ENCODE results near the gene MED29. TPM values are rescaled to one million over a fixed set of nuclear protein-coding genes. Genes with fewer than 3 reads are reported as not detected.
A peak's percentile ranks its signal among the peaks of the same experiment; 100 is the strongest.

The MED29 gene
- total and polyA plus RNA-seq, 2 of the 13 experiments (the other 11 are each of a cell fraction or from before 2014, with no cell fraction given) = 14.0 to 19.7 TPM

DNA sequence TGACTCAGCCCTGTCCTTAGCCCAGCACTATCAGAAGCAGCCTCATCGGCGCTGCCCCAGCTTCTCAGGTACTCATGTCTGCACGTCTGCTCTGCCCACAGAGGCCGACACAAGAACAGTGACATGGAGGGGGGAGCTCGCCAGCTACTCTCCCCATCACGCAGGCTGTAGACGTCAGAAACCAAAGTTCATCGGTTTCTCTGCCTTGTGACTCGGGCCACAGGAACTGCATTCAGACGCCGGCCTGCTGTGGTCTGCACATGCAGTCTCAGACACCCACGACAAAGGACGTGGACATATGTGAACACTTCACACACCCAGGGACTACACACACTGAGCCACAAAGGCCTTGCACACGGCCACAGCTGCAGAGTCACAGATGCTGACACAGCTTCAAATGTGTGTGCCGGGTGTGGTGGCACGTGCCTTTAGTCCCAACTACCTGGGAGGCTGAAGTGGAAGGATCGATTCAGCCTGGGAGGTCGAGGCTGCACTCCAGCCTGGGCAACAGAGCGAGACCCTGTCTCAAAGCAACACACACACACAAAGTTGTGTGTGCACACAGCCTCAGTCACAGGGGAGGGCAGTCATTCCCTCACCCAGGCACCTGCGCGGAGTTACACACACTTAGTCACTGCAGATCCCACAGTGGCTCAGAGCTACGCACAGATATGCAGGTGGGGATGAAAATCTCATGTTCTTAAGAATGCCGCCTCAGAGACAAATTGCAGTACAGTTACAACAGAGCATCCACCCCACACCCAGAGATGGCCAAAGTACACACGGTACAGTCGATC, 10.6 kb downstream of the MED29 start (continued):
- TF ChIP-seq ZNF318 (CRISPR knock-in tag; IDR thresholded peaks at IDR 0.05) = no peak
- peak; percentile 75; the same call in 1 of the 2 replicates for TF ChIP-seq ZNF33A (CRISPR knock-in tag; IDR thresholded peaks at IDR 0.05; ENCODE audit: borderline replicate concordance)
- TF ChIP-seq SMARCE1 (IDR thresholded peaks at IDR 0.05; ENCODE audit: borderline replicate concordance) = no peak
- TF ChIP-seq ZNF383 (CRISPR knock-in tag; IDR thresholded peaks at IDR 0.05; ENCODE audit: borderline replicate concordance) = no peak
- TF ChIP-seq ZBTB26 (CRISPR knock-in tag; IDR thresholded peaks at IDR 0.05; ENCODE audit: borderline replicate concordance) = peak; percentile 41; the same call in 1 of the 2 replicates
- TF ChIP-seq JUN (CRISPR knock-in tag; IDR thresholded peaks at IDR 0.05) = 0 out of 2 replicates have a peak, but pooled peaks have one; percentile 62
- TF ChIP-seq POLR2AphosphoS5 (IDR thresholded peaks at IDR 0.05; ENCODE audit: low read depth, low read length) = peak; percentile 98
- 0 out of 2 replicates have a peak, but pooled peaks have one; percentile 17 for TF ChIP-seq ZNF160 (CRISPR knock-in tag; IDR thresholded peaks at IDR 0.05)
- TF ChIP-seq MZF1 (CRISPR knock-in tag; IDR thresholded peaks at IDR 0.05; ENCODE audit: borderline replicate concordance) = no peak
- TF ChIP-seq TERF1 (CRISPR knock-in tag; IDR thresholded peaks at IDR 0.05) = no peak
- TF ChIP-seq ZNF460 (CRISPR knock-in tag; IDR thresholded peaks at IDR 0.05; ENCODE audit: borderline replicate concordance) = peak; percentile 82
- TF ChIP-seq ZMYM3 (CRISPR knock-in tag; IDR thresholded peaks at IDR 0.05) = peak; percentile 93
- TF ChIP-seq CAMTA2 (CRISPR knock-in tag; IDR thresholded peaks at IDR 0.05; ENCODE audit: borderline replicate concordance) = peak; percentile 79
- TF ChIP-seq, protein P1, sequence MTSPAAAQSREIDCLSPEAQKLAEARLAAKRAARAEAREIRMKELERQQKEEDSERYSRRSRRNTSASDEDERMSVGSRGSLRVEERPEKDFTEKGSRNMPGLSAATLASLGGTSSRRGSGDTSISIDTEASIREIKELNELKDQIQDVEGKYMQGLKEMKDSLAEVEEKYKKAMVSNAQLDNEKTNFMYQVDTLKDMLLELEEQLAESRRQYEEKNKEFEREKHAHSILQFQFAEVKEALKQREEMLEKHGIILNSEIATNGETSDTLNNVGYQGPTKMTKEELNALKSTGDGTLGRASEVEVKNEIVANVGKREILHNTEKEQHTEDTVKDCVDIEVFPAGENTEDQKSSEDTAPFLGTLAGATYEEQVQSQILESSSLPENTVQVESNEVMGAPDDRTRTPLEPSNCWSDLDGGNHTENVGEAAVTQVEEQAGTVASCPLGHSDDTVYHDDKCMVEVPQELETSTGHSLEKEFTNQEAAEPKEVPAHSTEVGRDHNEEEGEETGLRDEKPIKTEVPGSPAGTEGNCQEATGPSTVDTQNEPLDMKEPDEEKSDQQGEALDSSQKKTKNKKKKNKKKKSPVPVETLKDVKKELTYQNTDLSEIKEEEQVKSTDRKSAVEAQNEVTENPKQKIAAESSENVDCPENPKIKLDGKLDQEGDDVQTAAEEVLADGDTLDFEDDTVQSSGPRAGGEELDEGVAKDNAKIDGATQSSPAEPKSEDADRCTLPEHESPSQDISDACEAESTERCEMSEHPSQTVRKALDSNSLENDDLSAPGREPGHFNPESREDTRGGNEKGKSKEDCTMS (CRISPR knock-in tag; conservative IDR thresholded peaks at IDR 0.05) = no peak
- TF ChIP-seq ZSCAN12 (CRISPR knock-in tag; IDR thresholded peaks at IDR 0.05) = no peak

All from HepG2 (cell line).